B cell (primary cell): ENCODE data around the gene WDR31. TPM values are rescaled to one million over a fixed set of nuclear protein-coding genes. Genes with fewer than 3 reads are reported as not detected.

Experiments
- ATAC-seq: fragments of 200-7000 bp; cut with Tn5 transposase; one replicate; pipeline ENCODE4 v1.10.0; 2021; ENCODE audit warnings: low read depth, mild to moderate bottlenecking, moderate number of reproducible peaks, moderate library complexity
- CTCF ChIA-PET: fragments of 350-600 bp; sonication (Branson Sonifier 250); formaldehyde crosslinking; loops from one replicate; lab custom pipeline; 2021; ENCODE audit warnings: antibody characterized with exemption, inconsistent platforms; lab: Charles Lee
- POLR2A ChIA-PET: fragments of 350-600 bp; sonication (Branson Sonifier 250); formaldehyde crosslinking; loops from one replicate; lab custom pipeline; 2021; ENCODE audit warnings: antibody characterized with exemption; lab: Charles Lee
- DNase-seq: peaks from one replicate; pipeline ENCODE4 v3.0.0; 2013
- H2AFZ ChIP-seq: 2 replicates; pipeline ENCODE4 v1.6.1; 2012; ENCODE audit warnings: mild to moderate bottlenecking, low read depth, low read length; ENCODE audit not compliant: insufficient read depth, poor library complexity, severe bottlenecking
- H3K27ac ChIP-seq, 2 donors: 1 replicate in 1 of 2; 2 replicates in 1 of 2; pipeline ENCODE4 v1.5.1; 2012 to 2013; ENCODE audit warnings: low read length in 2 of 2, mild to moderate bottlenecking in 2 of 2, moderate library complexity in 1 of 2
- H3K27me3 ChIP-seq, 4 experiments: fragments of 200-600 bp in 1 of 4; sonication (generic) in 1 of 4; replicated peaks in 1 of 4; 1 replicate in 2 of 4; 2 replicates in 2 of 4; pipeline versions ENCODE4 v1.6.1 to v1.7.0; 2013 to 2016; ENCODE audit warnings: low read length in 3 of 4, mild to moderate bottlenecking in 2 of 4, mixed read lengths in 1 of 4, moderate library complexity in 1 of 4; ENCODE audit not compliant: insufficient read depth in 4 of 4, control insufficient read depth in 3 of 4; ENCODE audit errors: control extremely low read depth in 1 of 4
- H3K36me3 ChIP-seq, 2 experiments: replicated peaks in 1 of 2; 1 replicate in 1 of 2; 2 replicates in 1 of 2; pipeline versions ENCODE4 v1.6.1 to v1.7.1; 2013; ENCODE audit warnings: low read length in 1 of 2; ENCODE audit not compliant: insufficient read depth in 2 of 2, control insufficient read depth in 1 of 2; ENCODE audit errors: control extremely low read depth in 1 of 2, extremely low read depth in 1 of 2
- H3K4me1 ChIP-seq, 2 donors: fragments of 200-600 bp in 1 of 2; sonication (generic) in 1 of 2; 1 replicate in 1 of 2; 2 replicates in 1 of 2; pipeline versions ENCODE4 v1.5.1 to v1.6.1; 2013 to 2017; ENCODE audit warnings: low read length in 2 of 2; ENCODE audit not compliant: control insufficient read depth in 2 of 2, insufficient read depth in 2 of 2
- H3K4me2 ChIP-seq: replicated peaks from 2 replicates; pipeline ENCODE3; 2012; ENCODE audit warnings: mild to moderate bottlenecking, low read depth, low read length; ENCODE audit not compliant: poor library complexity, severe bottlenecking
- H3K4me3 ChIP-seq, 5 experiments: fragments of 200-600 bp in 1 of 5; sonication (generic) in 1 of 5; 1 replicate in 3 of 5; 2 replicates in 2 of 5; pipeline versions ENCODE4 v1.5.1 to v1.7.0; 2011 to 2016; ENCODE audit warnings: low read length in 4 of 5, mild to moderate bottlenecking in 4 of 5, low read depth in 2 of 5, control low read depth in 1 of 5, moderate library complexity in 1 of 5; ENCODE audit not compliant: insufficient read depth in 1 of 5; ENCODE audit errors: control extremely low read depth in 1 of 5, extremely low read depth in 1 of 5
- H3K79me2 ChIP-seq: fragments of 200-600 bp; sonication (generic); one replicate; pipeline ENCODE4 v1.6.0; 2016; ENCODE audit warnings: low read length; ENCODE audit not compliant: control insufficient read depth, insufficient read depth
- H3K9ac ChIP-seq: fragments of 200-600 bp; sonication (generic); 2 replicates; pipeline ENCODE4 v1.6.1; 2017; ENCODE audit warnings: mild to moderate bottlenecking, low read length, moderate library complexity
- H3K9me3 ChIP-seq, 3 donors: one replicate each; pipeline versions ENCODE4 v1.6.1 to v1.7.1; 2013; ENCODE audit warnings: low read length in 2 of 3; ENCODE audit not compliant: control insufficient read depth in 2 of 3, insufficient read depth in 1 of 3; ENCODE audit errors: control extremely low read depth in 1 of 3
- H4K20me1 ChIP-seq: 2 replicates; pipeline ENCODE4 v1.6.0; 2012; ENCODE audit warnings: mild to moderate bottlenecking, low read length; ENCODE audit not compliant: insufficient read depth, control insufficient read depth, poor library complexity, severe bottlenecking
- H3K27ac Mint-ChIP-seq: one replicate; pipeline ENCODE4 v1.8.0; 2021; ENCODE audit warnings: mixed read lengths
- H3K27me3 Mint-ChIP-seq: one replicate; pipeline ENCODE4 v1.8.0; 2021; ENCODE audit warnings: mixed read lengths
- H3K4me1 Mint-ChIP-seq: one replicate; pipeline ENCODE4 v1.8.0; 2021; ENCODE audit warnings: mixed read lengths
- H3K4me3 Mint-ChIP-seq: one replicate; pipeline ENCODE4 v1.8.0; 2021; ENCODE audit warnings: mixed read lengths
- H3K9me3 Mint-ChIP-seq: one replicate; pipeline ENCODE4 v1.8.0; 2022; ENCODE audit warnings: mixed read lengths; ENCODE audit not compliant: insufficient read depth
- EZH2 ChIP-seq: IDR thresholded peaks from 2 replicates; pipeline ENCODE4 v1.6.1; 2012; ENCODE audit warnings: borderline replicate concordance, low read depth, mild to moderate bottlenecking, moderate library complexity, low read length; ENCODE audit not compliant: insufficient read depth, poor library complexity, severe bottlenecking
- WGBS: methylation state at CpG from one replicate; pipeline ENCODE4 v1.1.5; 2013; ENCODE audit warnings: missing lambda C conversion rate; ENCODE audit not compliant: insufficient coverage; 5-methylcytosine and 5-hydroxymethylcytosine counted together
- intact Hi-C: fragments of 100-400 bp; cut with micrococcal nuclease; formaldehyde crosslinking; loops from one replicate; pipeline ENCODE4 v1.10.0; 2022
- polyA plus RNA-seq: library from polyadenylated mRNA; depleted of rRNA; stranded (reverse); fragments of >200 nt; gene quantifications from 2 replicates; pipeline ENCODE4 v1.2.3, GENCODE V29; 2012
- total RNA-seq, 2 donors: library from RNA; stranded (reverse); fragments of 120-200 nt in 1 of 2; gene quantifications; 1 replicate in 1 of 2; 2 replicates in 1 of 2; pipeline versions ENCODE4 v1.2.3 to v1.2.4, GENCODE V29; 2013 to 2022
- TF ChIP-seq, protein P1 (sequence below): fragments of 200-600 bp; IDR thresholded peaks from one replicate; pipeline ENCODE4 v1.8.0; 2022; ENCODE audit warnings: antibody characterized with exemption, mild to moderate bottlenecking

The WDR31 gene
- total and polyA plus RNA-seq, 2 donors (not counting 1 experiment from before 2014, with no cell fraction given): 0.36 to 0.62 TPM

GRCh38 chr9:113348437-113348836, 8.4 kb upstream of the WDR31 start:
- H3K4me1 ChIP-seq: peaks cover 19 to 22% of the 10 kb centered on the region in 2 donors
- no peaks in the 10 kb centered on the region for H3K79me2 ChIP-seq
- H3K4me2 ChIP-seq: no peak overlapping the region
- peaks cover 0 to 17% (median 1%) of the 10 kb centered on the region in 4 experiments for H3K27me3 ChIP-seq
- Mint-ChIP-seq H3K4me1 (peaks cover 25% of the 10 kb centered on the region), H3K27ac (no peak overlapping the region), H3K4me3 (peak overlapping the region; percentile 50), H3K9me3 (no peaks in the 10 kb centered on the region), H3K27me3 (peaks cover 14% of the 10 kb centered on the region)
- no CpG with 5 or more reads among the region's 3 CpGs for WGBS
- H3K9ac ChIP-seq: no peak overlapping the region
- no peak for ATAC-seq
- ChIA-PET POLR2A (interaction anchor here (0.6 to 1.1 kb wide), 2 partner anchors 28 to 106 kb away, joined by 5 to 7 read pairs; partner anchors contain the start of gene HDHD3), CTCF (interaction anchor here (0.8 to 1.4 kb wide), 3 partner anchors 51 to 73 kb away, joined by 3 to 5 read pairs (median 4); partner anchors contain the start of gene ALAD)
- no peak overlapping the region for H3K27ac ChIP-seq
- DNase-seq: no peak
- TF ChIP-seq, protein P1, sequence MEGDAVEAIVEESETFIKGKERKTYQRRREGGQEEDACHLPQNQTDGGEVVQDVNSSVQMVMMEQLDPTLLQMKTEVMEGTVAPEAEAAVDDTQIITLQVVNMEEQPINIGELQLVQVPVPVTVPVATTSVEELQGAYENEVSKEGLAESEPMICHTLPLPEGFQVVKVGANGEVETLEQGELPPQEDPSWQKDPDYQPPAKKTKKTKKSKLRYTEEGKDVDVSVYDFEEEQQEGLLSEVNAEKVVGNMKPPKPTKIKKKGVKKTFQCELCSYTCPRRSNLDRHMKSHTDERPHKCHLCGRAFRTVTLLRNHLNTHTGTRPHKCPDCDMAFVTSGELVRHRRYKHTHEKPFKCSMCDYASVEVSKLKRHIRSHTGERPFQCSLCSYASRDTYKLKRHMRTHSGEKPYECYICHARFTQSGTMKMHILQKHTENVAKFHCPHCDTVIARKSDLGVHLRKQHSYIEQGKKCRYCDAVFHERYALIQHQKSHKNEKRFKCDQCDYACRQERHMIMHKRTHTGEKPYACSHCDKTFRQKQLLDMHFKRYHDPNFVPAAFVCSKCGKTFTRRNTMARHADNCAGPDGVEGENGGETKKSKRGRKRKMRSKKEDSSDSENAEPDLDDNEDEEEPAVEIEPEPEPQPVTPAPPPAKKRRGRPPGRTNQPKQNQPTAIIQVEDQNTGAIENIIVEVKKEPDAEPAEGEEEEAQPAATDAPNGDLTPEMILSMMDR: no peak
- no peak for TF ChIP-seq EZH2
- H3K36me3 ChIP-seq: no peaks in the 10 kb centered on the region
- H3K4me3 ChIP-seq: no peak overlapping the region
- no peaks in the 10 kb centered on the region for H3K9me3 ChIP-seq
- intact Hi-C loops: no loop called here
- H4K20me1 ChIP-seq: no peaks in the 10 kb centered on the region
- H2AFZ ChIP-seq: no peak overlapping the region

DNA sequence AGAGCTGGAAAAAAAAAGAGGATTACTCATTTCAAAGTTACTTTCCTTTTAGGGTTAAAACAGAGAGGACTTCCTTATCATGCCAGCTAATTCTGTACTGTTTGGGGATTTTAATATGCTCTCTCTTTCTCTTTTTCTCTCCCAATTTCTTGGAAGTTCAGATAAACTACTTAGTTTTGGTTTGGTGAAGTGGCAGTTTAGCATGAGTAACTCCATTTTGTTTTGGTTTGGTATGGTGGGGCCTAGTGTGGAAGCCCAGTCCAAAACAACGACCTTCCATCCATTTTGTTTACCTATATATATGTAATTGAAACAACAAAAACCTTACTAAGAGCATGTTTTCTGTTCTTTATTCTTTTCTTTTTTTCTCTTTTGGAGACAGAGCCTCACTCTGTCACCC, 5.6 kb upstream of the WDR31 start:
- ChIA-PET CTCF (no interaction called here), POLR2A (no interaction called here)
- H3K27me3 Mint-ChIP-seq: peaks cover 4% of the 10 kb centered on the region

More for the DNA sequence above, 5.6 kb upstream of the WDR31 start:
- Histone ChIP-seq H3K4me3 (no peak overlapping the region), H3K27me3 (peaks cover 0 to 10% (median 1%) of the 10 kb centered on the region in 4 experiments), H3K79me2 (no peaks in the 10 kb centered on the region), H3K9ac (no peak overlapping the region), H3K36me3 (no peaks in the 10 kb centered on the region), H3K9me3 (no peaks in the 10 kb centered on the region), H4K20me1 (no peaks in the 10 kb centered on the region), H3K4me1 (peaks cover 13 to 14% of the 10 kb centered on the region in 2 donors), H3K4me2 (no peak overlapping the region), H2AFZ (no peak overlapping the region), H3K27ac (no peak overlapping the region)
- H3K27ac Mint-ChIP-seq: no peak overlapping the region
- TF ChIP-seq, protein P1: no peak
- no peak for TF ChIP-seq EZH2
- H3K4me3 Mint-ChIP-seq: no peak overlapping the region
- intact Hi-C loops: no loop called here
- DNase-seq (no peak), ATAC-seq (no peak)
- peaks cover 19% of the 10 kb centered on the region for H3K4me1 Mint-ChIP-seq
- H3K9me3 Mint-ChIP-seq: no peaks in the 10 kb centered on the region
- no CpG with 5 or more reads among the region's 1 CpG for whole genome bisulfite sequencing
